Liver (tissue), 9 donors: ENCODE measurements around the gene ARHGEF28. TPM values are rescaled to one million over a fixed set of nuclear protein-coding genes. Genes with fewer than 3 reads are reported as not detected.

Experiments used
- DNase-seq: peaks from one replicate; pipeline ENCODE4 v3.0.0-alpha.2; 2017; ENCODE audit warnings: low spot score
- H3K27ac ChIP-seq, 2 donors: one replicate each; pipeline ENCODE4 v1.7.0; 2013; ENCODE audit warnings: inconsistent platforms in 2 of 2, low read length in 2 of 2, control low read depth in 1 of 2, low read depth in 1 of 2, mild to moderate bottlenecking in 1 of 2
- H3K27me3 ChIP-seq, 4 donors: one replicate each; pipeline versions ENCODE4 v1.6.1 to v1.7.0; 2013; ENCODE audit warnings: low read length in 3 of 4, inconsistent platforms in 1 of 4, mild to moderate bottlenecking in 1 of 4, moderate library complexity in 1 of 4; ENCODE audit not compliant: control insufficient read depth in 4 of 4, insufficient read depth in 4 of 4
- H3K36me3 ChIP-seq, 4 donors: one replicate each; pipeline versions ENCODE4 v1.6.1 to v1.7.0; 2013; ENCODE audit warnings: low read length in 3 of 4, mild to moderate bottlenecking in 3 of 4, low read depth in 1 of 4, moderate library complexity in 1 of 4; ENCODE audit not compliant: control insufficient read depth in 4 of 4, insufficient read depth in 3 of 4
- H3K4me1 ChIP-seq, 4 donors: one replicate each; pipeline versions ENCODE4 v1.6.1 to v1.7.0; 2013; ENCODE audit warnings: low read length in 3 of 4, mild to moderate bottlenecking in 3 of 4, moderate library complexity in 1 of 4; ENCODE audit not compliant: control insufficient read depth in 4 of 4, insufficient read depth in 4 of 4
- H3K4me3 ChIP-seq, 3 donors: one replicate each; pipeline versions ENCODE4 v1.6.1 to v1.7.0; 2013; ENCODE audit warnings: low read length in 3 of 3, control low read depth in 1 of 3, low read depth in 1 of 3, mild to moderate bottlenecking in 1 of 3
- H3K9ac ChIP-seq, 2 donors: one replicate each; pipeline ENCODE4 v1.7.0; 2013; ENCODE audit warnings: low read length in 2 of 2, mild to moderate bottlenecking in 2 of 2, moderate library complexity in 2 of 2, control low read depth in 1 of 2, low read depth in 1 of 2
- H3K9me3 ChIP-seq, 4 donors: one replicate each; pipeline versions ENCODE4 v1.6.1 to v1.7.0; 2013; ENCODE audit warnings: low read length in 3 of 4; ENCODE audit not compliant: control insufficient read depth in 4 of 4
- EGR1 ChIP-seq, 2 donors: IDR thresholded peaks; 2 replicates each; pipeline ENCODE4 v1.6.1; 2016 to 2018; ENCODE audit warnings: antibody characterized with exemption in 2 of 2, low read depth in 2 of 2
- FOXA1 ChIP-seq: IDR thresholded peaks from 2 replicates; pipeline ENCODE4 v1.6.1; 2016; ENCODE audit warnings: antibody characterized with exemption
- FOXA2 ChIP-seq: IDR thresholded peaks from 2 replicates; pipeline ENCODE4 v1.6.1; 2016; ENCODE audit warnings: antibody characterized with exemption
- GABPA ChIP-seq, 2 donors: IDR thresholded peaks in 1 of 2; conservative IDR thresholded peaks in 1 of 2; 2 replicates each; pipeline ENCODE4 v1.6.1; 2016; ENCODE audit warnings: antibody characterized with exemption in 2 of 2, mild to moderate bottlenecking in 1 of 2, moderate library complexity in 1 of 2
- HNF4A ChIP-seq, 2 donors: conservative IDR thresholded peaks; 2 replicates each; pipeline ENCODE4 v1.6.1; 2016; ENCODE audit warnings: antibody characterized with exemption in 2 of 2, mild to moderate bottlenecking in 2 of 2
- HNF4G ChIP-seq: IDR thresholded peaks from 2 replicates; pipeline ENCODE4 v1.6.1; 2016; ENCODE audit warnings: antibody characterized with exemption
- JUND ChIP-seq, 2 donors: IDR thresholded peaks; 2 replicates each; pipeline ENCODE4 v1.6.1; 2016; ENCODE audit warnings: antibody characterized with exemption in 2 of 2
- NR2F2 ChIP-seq: IDR thresholded peaks from 2 replicates; pipeline ENCODE4 v1.6.1; 2016; ENCODE audit warnings: antibody characterized with exemption
- RAD21 ChIP-seq, 2 donors: IDR thresholded peaks; 2 replicates each; pipeline ENCODE4 v1.6.1; 2016; ENCODE audit warnings: antibody characterized with exemption in 2 of 2, mild to moderate bottlenecking in 2 of 2
- RXRA ChIP-seq, 2 donors: IDR thresholded peaks; 2 replicates each; pipeline ENCODE4 v1.6.1; 2017 to 2018; ENCODE audit warnings: antibody characterized with exemption in 2 of 2, mild to moderate bottlenecking in 1 of 2
- SP1 ChIP-seq: IDR thresholded peaks from 2 replicates; pipeline ENCODE4 v1.6.1; 2018; ENCODE audit warnings: antibody characterized with exemption, mild to moderate bottlenecking
- TAF1 ChIP-seq: conservative IDR thresholded peaks from 2 replicates; pipeline ENCODE4 v1.6.1; 2016; ENCODE audit warnings: antibody characterized with exemption, mild to moderate bottlenecking
- ZBTB33 ChIP-seq: IDR thresholded peaks from 2 replicates; pipeline ENCODE4 v1.6.1; 2016; ENCODE audit warnings: antibody characterized with exemption
- WGBS: extraction: QIAGEN DNeasy Blood & Tissue Kit; methylation state at CpG from one replicate; pipeline ENCODE4 v1.1.7; 2013; 5-methylcytosine and 5-hydroxymethylcytosine counted together
- polyA plus RNA-seq, 2 donors: library from polyadenylated mRNA; stranded (reverse) in 1 of 2; unstranded in 1 of 2; fragments of 200-250 nt in 1 of 2; fragments of >200 nt in 1 of 2; fragmentation: Nextera tagmentation in 1 of 2; extraction: Ambion mirVana in 1 of 2; gene quantifications; one replicate each; pipeline versions ENCODE4 v1.2.1 to v1.2.3, GENCODE V29; 2013 to 2015
- total RNA-seq, 2 donors: library from RNA; depleted of rRNA; stranded (reverse); fragments of >200 nt; gene quantifications; one replicate each; pipeline ENCODE4 v1.2.3, GENCODE V29; 2014
- TF ChIP-seq, protein P1 (sequence below): IDR thresholded peaks from 2 replicates; pipeline ENCODE4 v1.6.1; 2016; ENCODE audit warnings: antibody characterized with exemption
- TF ChIP-seq, protein P2 (sequence below): fragments of 150-350 bp; IDR thresholded peaks from 2 replicates; pipeline ENCODE4 v1.5.1; 2017; ENCODE audit warnings: improper control_type of control experiment, low read depth, low read length; ENCODE audit not compliant: missing input control
- TF ChIP-seq, protein P3 (sequence below): IDR thresholded peaks from 2 replicates; pipeline ENCODE4 v1.6.1; 2016; ENCODE audit warnings: antibody characterized with exemption
- TF ChIP-seq, protein P4 (sequence below): IDR thresholded peaks from 2 replicates; pipeline ENCODE4 v1.6.1; 2016; ENCODE audit warnings: antibody characterized with exemption, mild to moderate bottlenecking
- donor health status: healthy.
- donor health status: healthy.
- donor health status: healthy.
- donor health status: healthy.
- donor health status: healthy.

The ARHGEF28 gene
- total and polyA plus RNA-seq, 4 donors: 1.6 to 13.9 (median 3.6) TPM

DNA sequence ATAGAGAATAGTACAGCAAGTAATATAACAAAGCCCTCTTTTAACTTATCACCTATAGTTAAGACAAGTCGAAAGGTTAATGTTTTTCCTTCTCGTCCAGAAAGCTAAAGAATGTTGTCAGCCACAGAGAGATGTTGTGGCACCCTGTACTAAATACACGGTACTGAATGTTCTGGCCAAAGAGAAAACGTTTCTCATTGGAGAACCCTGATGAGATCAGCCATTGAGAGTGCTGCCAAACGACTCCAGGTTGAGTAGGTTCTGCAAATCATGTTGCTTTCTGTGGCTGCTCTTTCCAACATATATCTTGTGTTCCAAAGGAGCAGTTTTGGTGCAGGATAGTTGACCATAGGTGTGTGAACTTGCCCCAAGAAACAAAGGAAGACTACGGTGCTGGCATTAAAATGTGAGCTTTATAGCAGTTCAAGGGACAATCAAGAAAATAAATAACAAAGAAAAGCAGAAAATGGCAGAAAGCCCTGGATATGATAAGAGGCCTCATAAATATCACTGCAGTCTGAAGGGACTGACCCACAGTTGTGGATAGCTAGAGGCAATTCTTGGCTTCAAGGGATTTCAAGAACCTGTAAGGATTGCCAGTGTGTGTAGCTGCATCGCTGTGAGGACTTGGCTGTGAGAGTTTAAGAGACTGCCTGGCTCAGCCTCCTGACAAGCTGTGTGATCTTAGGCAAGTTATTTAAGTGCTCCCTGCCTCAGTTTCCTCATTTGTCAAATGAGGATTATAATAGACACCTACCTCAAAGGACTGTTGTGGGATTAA lies 102.7 kb downstream of the ARHGEF28 start:
- Histone ChIP-seq H3K9ac (no peak overlapping the region), H3K9me3 (no peaks in the 10 kb centered on the region), H3K36me3 (no peaks in the 10 kb centered on the region), H3K4me1 (peaks cover 5 to 21% (median 11%) of the 10 kb centered on the region in 4 donors), H3K4me3 (no peak overlapping the region), H3K27ac (no peak overlapping the region), H3K27me3 (no peaks in the 10 kb centered on the region)
- TF ChIP-seq, protein P1, sequence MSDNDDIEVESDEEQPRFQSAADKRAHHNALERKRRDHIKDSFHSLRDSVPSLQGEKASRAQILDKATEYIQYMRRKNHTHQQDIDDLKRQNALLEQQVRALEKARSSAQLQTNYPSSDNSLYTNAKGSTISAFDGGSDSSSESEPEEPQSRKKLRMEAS: no peak
- TF ChIP-seq HNF4G (no peak), SP1 (no peak), RAD21 (IDR thresholded peaks at IDR 0.05) (no peak), EGR1 (IDR thresholded peaks at IDR 0.05; ENCODE audit: low read depth in 2 of 2) (no peak), FOXA2 (no peak), TAF1 (no peak), FOXA1 (no peak)
- TF ChIP-seq, protein P2, sequence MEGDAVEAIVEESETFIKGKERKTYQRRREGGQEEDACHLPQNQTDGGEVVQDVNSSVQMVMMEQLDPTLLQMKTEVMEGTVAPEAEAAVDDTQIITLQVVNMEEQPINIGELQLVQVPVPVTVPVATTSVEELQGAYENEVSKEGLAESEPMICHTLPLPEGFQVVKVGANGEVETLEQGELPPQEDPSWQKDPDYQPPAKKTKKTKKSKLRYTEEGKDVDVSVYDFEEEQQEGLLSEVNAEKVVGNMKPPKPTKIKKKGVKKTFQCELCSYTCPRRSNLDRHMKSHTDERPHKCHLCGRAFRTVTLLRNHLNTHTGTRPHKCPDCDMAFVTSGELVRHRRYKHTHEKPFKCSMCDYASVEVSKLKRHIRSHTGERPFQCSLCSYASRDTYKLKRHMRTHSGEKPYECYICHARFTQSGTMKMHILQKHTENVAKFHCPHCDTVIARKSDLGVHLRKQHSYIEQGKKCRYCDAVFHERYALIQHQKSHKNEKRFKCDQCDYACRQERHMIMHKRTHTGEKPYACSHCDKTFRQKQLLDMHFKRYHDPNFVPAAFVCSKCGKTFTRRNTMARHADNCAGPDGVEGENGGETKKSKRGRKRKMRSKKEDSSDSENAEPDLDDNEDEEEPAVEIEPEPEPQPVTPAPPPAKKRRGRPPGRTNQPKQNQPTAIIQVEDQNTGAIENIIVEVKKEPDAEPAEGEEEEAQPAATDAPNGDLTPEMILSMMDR: no peak
- no peak for DNase-seq
- 69% methylated on average over 7 of the region's 7 CpGs for WGBS

GRCh38 chr5:73729329-73729728 lies 103.3 kb downstream of the ARHGEF28 start:
- 80% methylated on average over 3 of the region's 3 CpGs for WGBS
- H3K9ac ChIP-seq: no peak overlapping the region
- no peaks in the 10 kb centered on the region for H3K36me3 ChIP-seq
- DNase-seq: no peak
- no peaks in the 10 kb centered on the region for H3K9me3 ChIP-seq
- H3K27me3 ChIP-seq: no peaks in the 10 kb centered on the region
- H3K4me3 ChIP-seq: no peak overlapping the region
- H3K27ac ChIP-seq: no peak overlapping the region
- H3K4me1 ChIP-seq: peaks cover 5 to 21% (median 11%) of the 10 kb centered on the region in 4 donors
- peak; percentile 8 for TF ChIP-seq SP1
- peak in 1 of 2 donors; percentile 18 for TF ChIP-seq RXRA (IDR thresholded peaks at IDR 0.05)
- peak; percentile 61 for TF ChIP-seq FOXA2
- TF ChIP-seq HNF4G: no peak
- TF ChIP-seq ZBTB33: no peak
- TF ChIP-seq HNF4A (conservative IDR thresholded peaks at IDR 0.05): peak in 1 of 2 donors; percentile 40

DNA sequence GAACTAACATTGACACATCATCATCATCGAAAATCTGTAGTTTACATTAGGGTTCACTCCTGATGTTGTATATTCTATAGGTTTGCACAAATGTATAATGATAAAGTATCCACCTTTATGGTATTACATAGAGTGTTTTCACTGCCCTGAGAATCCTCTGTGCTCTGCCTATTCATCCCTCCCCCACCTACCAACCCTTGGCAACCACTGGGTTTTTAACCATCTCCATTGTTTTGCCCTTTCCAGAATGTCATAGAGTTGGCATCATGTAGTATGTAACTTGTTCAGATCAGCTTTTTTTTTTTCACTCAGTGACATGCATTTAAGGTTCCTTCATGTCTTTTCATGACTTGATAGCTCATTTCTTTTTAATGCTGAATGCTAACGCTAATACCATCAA lies 106.0 kb downstream of the ARHGEF28 start:
- Histone ChIP-seq H3K9me3 (no peaks in the 10 kb centered on the region), H3K27me3 (no peaks in the 10 kb centered on the region), H3K36me3 (no peaks in the 10 kb centered on the region), H3K4me1 (peaks cover 3 to 12% (median 7%) of the 10 kb centered on the region in 4 donors), H3K9ac (no peak overlapping the region), H3K4me3 (no peak overlapping the region), H3K27ac (no peak overlapping the region)
- TF ChIP-seq HNF4A (conservative IDR thresholded peaks at IDR 0.05) (no peak), JUND (IDR thresholded peaks at IDR 0.05) (no peak), RAD21 (IDR thresholded peaks at IDR 0.05) (no peak), NR2F2 (no peak), HNF4G (no peak), GABPA (IDR thresholded peaks at IDR 0.05 in 1 of 2, conservative IDR thresholded peaks at IDR 0.05 in 1 of 2) (no peak)
- TF ChIP-seq, protein P1: no peak
- TF ChIP-seq, protein P3, sequence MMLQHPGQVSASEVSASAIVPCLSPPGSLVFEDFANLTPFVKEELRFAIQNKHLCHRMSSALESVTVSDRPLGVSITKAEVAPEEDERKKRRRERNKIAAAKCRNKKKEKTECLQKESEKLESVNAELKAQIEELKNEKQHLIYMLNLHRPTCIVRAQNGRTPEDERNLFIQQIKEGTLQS: no peak
- TF ChIP-seq, protein P4, sequence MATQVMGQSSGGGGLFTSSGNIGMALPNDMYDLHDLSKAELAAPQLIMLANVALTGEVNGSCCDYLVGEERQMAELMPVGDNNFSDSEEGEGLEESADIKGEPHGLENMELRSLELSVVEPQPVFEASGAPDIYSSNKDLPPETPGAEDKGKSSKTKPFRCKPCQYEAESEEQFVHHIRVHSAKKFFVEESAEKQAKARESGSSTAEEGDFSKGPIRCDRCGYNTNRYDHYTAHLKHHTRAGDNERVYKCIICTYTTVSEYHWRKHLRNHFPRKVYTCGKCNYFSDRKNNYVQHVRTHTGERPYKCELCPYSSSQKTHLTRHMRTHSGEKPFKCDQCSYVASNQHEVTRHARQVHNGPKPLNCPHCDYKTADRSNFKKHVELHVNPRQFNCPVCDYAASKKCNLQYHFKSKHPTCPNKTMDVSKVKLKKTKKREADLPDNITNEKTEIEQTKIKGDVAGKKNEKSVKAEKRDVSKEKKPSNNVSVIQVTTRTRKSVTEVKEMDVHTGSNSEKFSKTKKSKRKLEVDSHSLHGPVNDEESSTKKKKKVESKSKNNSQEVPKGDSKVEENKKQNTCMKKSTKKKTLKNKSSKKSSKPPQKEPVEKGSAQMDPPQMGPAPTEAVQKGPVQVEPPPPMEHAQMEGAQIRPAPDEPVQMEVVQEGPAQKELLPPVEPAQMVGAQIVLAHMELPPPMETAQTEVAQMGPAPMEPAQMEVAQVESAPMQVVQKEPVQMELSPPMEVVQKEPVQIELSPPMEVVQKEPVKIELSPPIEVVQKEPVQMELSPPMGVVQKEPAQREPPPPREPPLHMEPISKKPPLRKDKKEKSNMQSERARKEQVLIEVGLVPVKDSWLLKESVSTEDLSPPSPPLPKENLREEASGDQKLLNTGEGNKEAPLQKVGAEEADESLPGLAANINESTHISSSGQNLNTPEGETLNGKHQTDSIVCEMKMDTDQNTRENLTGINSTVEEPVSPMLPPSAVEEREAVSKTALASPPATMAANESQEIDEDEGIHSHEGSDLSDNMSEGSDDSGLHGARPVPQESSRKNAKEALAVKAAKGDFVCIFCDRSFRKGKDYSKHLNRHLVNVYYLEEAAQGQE: no peak
- 100% methylated on average over 2 of the region's 2 CpGs for WGBS
- no peak for DNase-seq
